Stimulated activated CD4-positive, alpha-beta T cell treated with anti-CD3 and anti-CD28 coated beads, Interleukin-2, amount 100 ng/mL, for 4 hours (primary cell): ENCODE results near the gene GLCCI1.

Source experiments
- DNase-seq: peaks from one replicate; pipeline ENCODE4 v3.0.0-alpha.2; 2020; ENCODE audit warnings: low read depth

Gene GLCCI1

GRCh38 chr7:7968544-7969305, at the start of gene GLCCI1:
Gene GLCCI1 (plus strand): TSS chr7:7968796. CDS start chr7:7969351, 555 bp downstream.
- DNase-seq, result peak; percentile 94

- no peak for DNase-seq
Measured at GRCh38 chr7:7919449-7919945, 49.1 kb upstream of the GLCCI1 start.

- DNase-seq, result no peak
Measured at GRCh38 chr7:7920056-7920455, 48.5 kb upstream of the GLCCI1 start.

GRCh38 chr7:7920481-7920880, 48.1 kb upstream of the GLCCI1 start:
- no peak for DNase-seq

- DNase-seq, result no peak
Measured at GRCh38 chr7:7921830-7922229, 46.8 kb upstream of the GLCCI1 start.

- no peak for DNase-seq
Measured at GRCh38 chr7:7922684-7923385, 45.8 kb upstream of the GLCCI1 start.

- no peak for DNase-seq
Measured at GRCh38 chr7:7923818-7924217, 44.8 kb upstream of the GLCCI1 start.

GRCh38 chr7:7924303-7924702, 44.3 kb upstream of the GLCCI1 start:
- no peak for DNase-seq

GRCh38 chr7:7931626-7932025, 37.0 kb upstream of the GLCCI1 start:
- no peak for DNase-seq

- DNase-seq, result no peak
Measured at GRCh38 chr7:7932553-7932952, 36.0 kb upstream of the GLCCI1 start.

- DNase-seq, result no peak
Measured at GRCh38 chr7:7933915-7934526, 34.6 kb upstream of the GLCCI1 start.

- no peak for DNase-seq
Measured at GRCh38 chr7:7934945-7935344, 33.7 kb upstream of the GLCCI1 start.

- no peak for DNase-seq
Measured at GRCh38 chr7:7938471-7938870, 30.1 kb upstream of the GLCCI1 start.

GRCh38 chr7:7943951-7944350, 24.6 kb upstream of the GLCCI1 start:
- no peak for DNase-seq

GRCh38 chr7:7944619-7945282, 23.8 kb upstream of the GLCCI1 start:
- peak; percentile 11 for DNase-seq

- DNase-seq, result no peak
Measured at GRCh38 chr7:7946486-7946885, 22.1 kb upstream of the GLCCI1 start.

GRCh38 chr7:7948232-7948631, 20.4 kb upstream of the GLCCI1 start:
- no peak for DNase-seq

GRCh38 chr7:7953806-7954205, 14.8 kb upstream of the GLCCI1 start:
- no peak for DNase-seq

- DNase-seq, result no peak
Measured at GRCh38 chr7:7956531-7957128, 12.0 kb upstream of the GLCCI1 start.

- no peak for DNase-seq
Measured at GRCh38 chr7:7957513-7957912, 11.1 kb upstream of the GLCCI1 start.

- no peak for DNase-seq
Measured at GRCh38 chr7:7959979-7960670, 8.5 kb upstream of the GLCCI1 start.
